Kidney (tissue), 14 donors: ENCODE data around the gene LDHB. TPM values are rescaled to one million over a fixed set of nuclear protein-coding genes. Genes with fewer than 3 reads are reported as not detected.
A peak's percentile ranks its signal among the peaks of the same experiment; 100 is the strongest.
"Not testable (repeated sequence)": the region's sequence is repeated elsewhere in the genome, so short reads cannot be mapped to it uniquely, and the experiment has no call there.

Source experiments
- DNase-seq, 5 donors: peaks; one replicate each; pipeline ENCODE4 v3.0.0-alpha.2; 2013 to 2020
- FAIRE-seq: peaks from 2 replicates; lab custom pipeline; 2012; peaks lifted over from hg19 to GRCh38; lab: Jason Lieb, UNC
- H3K27ac ChIP-seq, 2 donors: one replicate each; pipeline ENCODE4 v1.7.0; 2013; ENCODE audit warnings: low read depth in 2 of 2, low read length in 2 of 2, inconsistent platforms in 1 of 2
- H3K27me3 ChIP-seq: one replicate; pipeline ENCODE4 v1.7.1; 2013; ENCODE audit warnings: low read length, inconsistent platforms; ENCODE audit not compliant: control insufficient read depth, insufficient read depth
- H3K36me3 ChIP-seq, 3 donors: one replicate each; pipeline versions ENCODE4 v1.7.0 to v1.7.1; 2013; ENCODE audit warnings: low read length in 3 of 3, control low read depth in 1 of 3, inconsistent platforms in 1 of 3; ENCODE audit not compliant: insufficient read depth in 3 of 3, control insufficient read depth in 2 of 3
- H3K4me1 ChIP-seq, 3 donors: one replicate each; pipeline versions ENCODE4 v1.7.0 to v1.7.1; 2013; ENCODE audit warnings: low read length in 3 of 3, inconsistent platforms in 1 of 3, low read depth in 1 of 3; ENCODE audit not compliant: control insufficient read depth in 2 of 3, insufficient read depth in 2 of 3
- H3K4me3 ChIP-seq, 3 donors: one replicate each; pipeline versions ENCODE4 v1.7.0 to v1.8.1; 2013; ENCODE audit warnings: low read length in 3 of 3, control low read depth in 1 of 3, inconsistent platforms in 1 of 3
- H3K9ac ChIP-seq, 3 donors: one replicate each; pipeline versions ENCODE4 v1.7.0 to v1.7.1; 2013; ENCODE audit warnings: low read length in 3 of 3, control low read depth in 1 of 3, inconsistent platforms in 1 of 3
- H3K9me3 ChIP-seq, 3 donors: one replicate each; pipeline versions ENCODE4 v1.7.0 to v1.7.1; 2013; ENCODE audit warnings: low read length in 3 of 3, control low read depth in 1 of 3, inconsistent platforms in 1 of 3; ENCODE audit not compliant: control insufficient read depth in 2 of 3, insufficient read depth in 1 of 3
- intact Hi-C: fragments of 100-400 bp; cut with DNase I; formaldehyde crosslinking; loops from one replicate; pipeline ENCODE4 v1.11.1; 2022
- polyA plus RNA-seq: library from polyadenylated mRNA; stranded (reverse); fragments of 350-450 nt; fragmentation: Illumina TruSeq; extraction: RNeasy Lipid Tissue Mini Kit (QIAGEN cat#74804); gene quantifications from one replicate; pipeline ENCODE4 v1.2.3, GENCODE V29; 2014; ENCODE audit warnings: low read depth, low replicate concordance; ENCODE audit not compliant: insufficient read depth
- total RNA-seq: library from RNA; stranded (reverse); fragmentation: NEBNext Ultra II Directional; extraction: Animal tissue kit (Norgen Biotek cat#: 25700); gene quantifications from one replicate; pipeline ENCODE4 v1.2.1, GENCODE V29; 2021
- TF ChIP-seq, protein P1 (sequence below): IDR thresholded peaks from 3 replicates; pipeline ENCODE4 v1.5.1; 2012; ENCODE audit warnings: mild to moderate bottlenecking, moderate library complexity, borderline replicate concordance; ENCODE audit not compliant: insufficient read depth; ENCODE audit errors: extremely low read depth
- donor health status: control.
- donor health status: control.
- donor health status: control.
- donor health status: control.
- donor health status: control.
- donor health status: DM: yes; HTN: yes; CAD: no.
- donor health status: Normal renal cell carcinoma (clear cell type).

The LDHB gene
- total and polyA plus RNA-seq, 2 donors from 2014 or later: 1,158 to 2,485 TPM

DNA sequence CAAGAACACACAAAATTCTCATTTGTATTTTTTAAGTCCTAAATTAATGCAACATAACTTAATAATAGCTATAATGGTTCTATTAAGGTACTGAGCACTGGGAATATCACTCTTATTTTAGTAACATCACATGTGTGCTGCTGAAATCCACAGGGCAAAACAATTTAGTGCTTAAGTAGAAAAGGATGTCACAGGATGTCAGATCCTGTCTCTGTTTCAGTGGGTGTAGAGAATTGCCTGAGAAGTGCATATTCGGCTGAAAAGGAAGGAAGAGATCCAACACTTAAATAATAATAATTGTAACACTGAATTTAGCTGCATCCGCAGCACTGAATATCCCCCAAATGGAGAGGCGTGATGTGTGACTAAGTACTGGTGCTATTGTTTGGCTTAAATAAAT, 8.6 kb downstream of the LDHB start:
- DNase-seq: no peak
- Histone ChIP-seq H3K27ac (no peak overlapping the region), H3K4me1 (peaks cover 2 to 34% (median 13%) of the 10 kb centered on the region in 3 donors), H3K9me3 (no peaks in the 10 kb centered on the region), H3K27me3 (no peaks in the 10 kb centered on the region), H3K36me3 (peaks cover 21 to 39% (median 34%) of the 10 kb centered on the region in 3 donors), H3K9ac (no peak overlapping the region), H3K4me3 (no peak overlapping the region)
- TF ChIP-seq, protein P1, sequence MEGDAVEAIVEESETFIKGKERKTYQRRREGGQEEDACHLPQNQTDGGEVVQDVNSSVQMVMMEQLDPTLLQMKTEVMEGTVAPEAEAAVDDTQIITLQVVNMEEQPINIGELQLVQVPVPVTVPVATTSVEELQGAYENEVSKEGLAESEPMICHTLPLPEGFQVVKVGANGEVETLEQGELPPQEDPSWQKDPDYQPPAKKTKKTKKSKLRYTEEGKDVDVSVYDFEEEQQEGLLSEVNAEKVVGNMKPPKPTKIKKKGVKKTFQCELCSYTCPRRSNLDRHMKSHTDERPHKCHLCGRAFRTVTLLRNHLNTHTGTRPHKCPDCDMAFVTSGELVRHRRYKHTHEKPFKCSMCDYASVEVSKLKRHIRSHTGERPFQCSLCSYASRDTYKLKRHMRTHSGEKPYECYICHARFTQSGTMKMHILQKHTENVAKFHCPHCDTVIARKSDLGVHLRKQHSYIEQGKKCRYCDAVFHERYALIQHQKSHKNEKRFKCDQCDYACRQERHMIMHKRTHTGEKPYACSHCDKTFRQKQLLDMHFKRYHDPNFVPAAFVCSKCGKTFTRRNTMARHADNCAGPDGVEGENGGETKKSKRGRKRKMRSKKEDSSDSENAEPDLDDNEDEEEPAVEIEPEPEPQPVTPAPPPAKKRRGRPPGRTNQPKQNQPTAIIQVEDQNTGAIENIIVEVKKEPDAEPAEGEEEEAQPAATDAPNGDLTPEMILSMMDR: no peak
- intact Hi-C loops: no loop called here
- FAIRE-seq: no peak

DNA sequence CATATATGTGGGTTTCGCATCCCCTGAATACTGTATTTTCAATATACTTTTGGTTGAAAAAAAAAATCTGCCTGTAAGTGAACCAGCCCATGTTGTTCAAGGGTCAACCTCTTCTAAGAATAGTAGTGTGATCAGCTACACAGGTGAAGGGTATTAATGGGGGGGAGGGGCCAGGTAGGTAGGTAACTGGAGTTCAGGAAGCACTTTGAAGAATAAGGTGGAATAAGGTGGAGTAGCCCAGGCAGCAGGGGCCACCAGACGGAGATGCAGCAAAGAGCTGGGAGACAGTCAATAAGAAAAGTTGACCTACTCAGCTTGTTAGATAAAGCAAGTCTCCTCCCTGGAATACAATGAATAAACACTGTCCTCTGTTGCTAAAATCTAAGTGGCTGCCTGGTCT, 9.3 kb downstream of the LDHB start:
- intact Hi-C loops: no loop called here
- H3K27ac ChIP-seq: no peak overlapping the region
- DNase-seq: no peak

DNA sequence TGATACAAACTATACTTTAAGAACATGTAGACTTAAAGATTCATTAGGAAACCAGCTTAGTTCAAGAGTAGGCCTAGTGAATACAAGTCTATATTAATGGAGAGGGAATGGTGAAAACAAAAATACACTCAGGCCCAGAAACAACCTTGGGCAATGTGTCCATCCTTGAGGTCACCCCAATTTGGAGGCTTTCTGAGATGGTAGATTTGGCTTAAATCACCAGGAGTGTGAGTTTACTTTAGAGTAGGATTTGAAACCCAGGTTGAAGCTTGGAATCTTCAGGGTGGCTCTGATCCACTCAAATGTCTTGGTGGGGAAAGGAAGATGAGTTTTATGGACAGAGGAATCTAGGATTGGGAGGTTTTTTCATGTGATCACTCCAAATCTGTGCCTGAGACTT, 10.5 kb downstream of the LDHB start:
- Histone ChIP-seq H3K4me3 (no peak overlapping the region), H3K27me3 (no peaks in the 10 kb centered on the region), H3K27ac (no peak overlapping the region), H3K9me3 (no peaks in the 10 kb centered on the region), H3K9ac (no peak overlapping the region), H3K36me3 (peaks cover 22 to 43% (median 36%) of the 10 kb centered on the region in 3 donors), H3K4me1 (peaks cover 2 to 32% (median 11%) of the 10 kb centered on the region in 3 donors)
- intact Hi-C loops: no loop called here
- no peak for FAIRE-seq
- TF ChIP-seq, protein P1: no peak
- no peak for DNase-seq

More for the DNA sequence above, 9.3 kb downstream of the LDHB start:
- TF ChIP-seq, protein P1: no peak
- Histone ChIP-seq H3K4me1 (peaks cover 2 to 38% (median 13%) of the 10 kb centered on the region in 3 donors), H3K36me3 (peaks cover 20 to 42% (median 36%) of the 10 kb centered on the region in 3 donors), H3K9ac (no peak overlapping the region), H3K4me3 (no peak overlapping the region), H3K9me3 (no peaks in the 10 kb centered on the region), H3K27me3 (no peaks in the 10 kb centered on the region)
- FAIRE-seq: no peak

DNA sequence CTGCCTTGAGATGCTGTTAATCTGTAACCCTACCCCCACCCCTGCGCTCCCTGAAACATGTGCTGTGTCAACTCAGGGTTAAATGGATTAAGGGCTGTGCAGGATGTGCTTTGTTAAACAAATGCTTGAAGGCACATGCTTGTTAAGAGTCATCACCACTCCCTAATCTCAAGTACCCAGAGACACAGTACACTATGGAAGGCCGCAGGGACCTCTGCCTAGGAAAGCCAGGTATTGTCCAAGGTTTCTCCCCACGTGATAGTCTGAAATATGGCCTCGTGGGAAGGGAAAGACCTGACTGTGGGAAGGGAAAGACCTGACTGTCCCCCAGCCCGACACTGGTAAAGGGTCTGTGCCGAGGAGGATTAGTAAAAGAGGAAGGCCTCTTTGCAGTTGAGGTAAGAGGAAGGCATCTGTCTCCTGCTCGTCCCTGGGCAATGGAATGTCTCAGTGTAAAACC, 12.6 kb downstream of the LDHB start:
- DNase-seq: peak; percentile 29 to 58 (median 46)
- Histone ChIP-seq H3K27ac (peak overlapping the region in 1 of 2 donors; percentile 41), H3K4me1 (peaks cover 0 to 14% (median 0%) of the 10 kb centered on the region in 3 donors), H3K36me3 (peaks cover 19 to 60% (median 45%) of the 10 kb centered on the region in 3 donors)
- H3K4me3 ChIP-seq, H3K9me3 ChIP-seq, FAIRE-seq, H3K27me3 ChIP-seq, H3K9ac ChIP-seq, intact Hi-C loops: not testable (repeated sequence)
